HG03460 (cell line): Measurements from ENCODE around the gene CTU1.

Experiments
- ATAC-seq: cut with Tn5 transposase; IDR thresholded peaks from one replicate; pipeline ENCODE4 v1.9.1; 2021; ENCODE audit not compliant: unreplicated experiment

The CTU1 gene

DNA sequence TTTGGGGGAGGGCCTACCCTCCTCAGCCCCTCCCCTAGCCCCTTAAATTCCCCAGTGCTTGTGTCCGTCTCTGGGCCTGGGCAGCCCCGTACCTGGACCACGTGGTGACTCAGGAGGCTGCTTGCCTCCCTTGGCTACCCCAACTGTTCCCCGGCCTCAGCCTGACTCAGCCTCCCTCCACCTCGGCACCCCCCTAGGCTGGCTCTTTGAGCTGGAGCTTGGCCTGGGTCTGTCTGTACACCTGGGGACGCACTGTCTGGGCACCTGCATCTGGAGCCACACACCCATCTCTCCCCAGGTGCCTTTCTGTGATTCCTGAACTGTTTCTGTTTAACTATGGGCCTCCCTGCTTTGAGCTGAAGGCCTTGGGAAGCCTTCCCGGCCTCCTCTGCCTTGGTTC is 23.7 kb downstream of the CTU1 start:
- no peak for ATAC-seq

DNA sequence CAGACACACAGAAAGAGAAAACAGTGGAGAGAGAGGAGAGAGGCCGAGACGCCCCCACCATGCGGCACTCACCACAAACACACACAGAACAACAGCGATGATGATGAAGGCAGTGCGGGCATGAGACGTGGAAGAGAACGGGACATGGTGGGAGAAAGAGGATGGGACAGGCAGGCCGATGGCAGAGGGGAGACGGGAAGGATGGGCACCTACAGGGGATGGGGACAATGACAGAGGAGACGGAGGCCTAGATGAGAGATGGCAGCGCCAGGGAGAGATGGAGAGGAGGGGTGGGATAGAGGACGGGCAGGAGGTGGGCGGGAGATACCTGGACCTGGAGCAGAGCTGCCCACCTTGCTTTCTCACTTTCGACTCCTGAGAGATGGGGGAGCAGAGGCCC is 24.4 kb downstream of the CTU1 start:
- no peak for ATAC-seq

DNA sequence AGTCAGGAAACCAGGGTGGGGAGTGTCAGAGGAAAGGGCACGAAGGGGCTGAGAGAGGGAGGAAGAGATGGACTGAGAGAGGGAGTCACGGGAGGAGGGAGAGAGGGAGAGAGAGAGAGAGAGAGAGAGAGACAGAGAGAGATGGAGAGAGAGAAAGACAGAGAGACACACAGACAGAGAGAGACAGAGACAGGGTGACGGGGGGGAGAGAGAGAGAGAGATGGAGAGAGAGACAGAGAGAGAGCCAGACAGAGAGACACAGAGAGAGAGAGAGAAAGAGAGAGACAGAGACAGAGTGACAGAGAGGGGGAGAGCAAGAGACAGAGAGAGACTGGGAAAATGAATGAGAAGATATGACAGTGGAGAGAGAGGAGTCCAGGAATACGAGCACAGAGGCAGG is 25.0 kb downstream of the CTU1 start:
- no peak for ATAC-seq

DNA sequence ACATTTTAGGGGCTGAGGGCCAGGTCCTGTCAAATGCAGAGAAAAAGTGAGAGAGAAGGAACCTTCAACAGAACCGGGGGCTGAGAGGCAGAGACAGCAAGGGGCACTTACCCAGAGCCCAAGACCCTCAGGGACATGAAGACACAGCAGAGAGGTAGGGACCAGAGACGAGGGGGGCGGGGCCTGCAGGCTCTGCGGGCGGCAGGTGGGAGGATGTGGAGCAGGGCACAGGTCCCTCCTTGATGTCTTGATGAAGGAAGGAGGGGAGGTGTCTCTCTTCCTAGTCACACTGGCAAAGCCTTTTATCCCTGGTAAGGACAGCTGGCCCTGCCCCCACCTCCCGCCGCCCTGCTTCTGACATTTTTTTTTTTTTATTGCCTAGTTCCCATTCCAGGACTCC is 25.6 kb downstream of the CTU1 start, which contains the start of gene KLK14:
KLK14 (minus strand) TSS at position 277 of the 400 bp plus-strand sequence; CDS start at position 4, 273 bp downstream.
- no peak for ATAC-seq

DNA sequence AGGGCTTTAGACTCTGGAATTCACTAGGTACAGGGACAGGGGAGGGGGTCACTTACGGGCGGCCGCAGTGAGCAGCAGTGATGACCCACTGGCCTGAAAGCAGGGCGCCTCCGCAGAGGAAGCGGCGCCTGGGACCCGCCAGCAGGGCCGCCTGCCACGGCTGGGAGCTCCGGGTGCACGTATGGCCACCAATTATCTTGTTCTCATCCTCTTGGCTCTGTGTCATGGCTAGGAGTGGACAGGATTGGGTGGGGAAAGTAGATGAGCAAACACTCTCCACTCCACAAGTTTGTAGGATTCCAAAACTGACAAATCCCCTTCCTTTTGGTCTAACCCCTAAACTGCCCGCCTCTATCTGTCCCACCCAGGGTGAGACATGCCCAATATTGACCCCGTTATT is 26.7 kb downstream of the CTU1 start:
- no peak for ATAC-seq

DNA sequence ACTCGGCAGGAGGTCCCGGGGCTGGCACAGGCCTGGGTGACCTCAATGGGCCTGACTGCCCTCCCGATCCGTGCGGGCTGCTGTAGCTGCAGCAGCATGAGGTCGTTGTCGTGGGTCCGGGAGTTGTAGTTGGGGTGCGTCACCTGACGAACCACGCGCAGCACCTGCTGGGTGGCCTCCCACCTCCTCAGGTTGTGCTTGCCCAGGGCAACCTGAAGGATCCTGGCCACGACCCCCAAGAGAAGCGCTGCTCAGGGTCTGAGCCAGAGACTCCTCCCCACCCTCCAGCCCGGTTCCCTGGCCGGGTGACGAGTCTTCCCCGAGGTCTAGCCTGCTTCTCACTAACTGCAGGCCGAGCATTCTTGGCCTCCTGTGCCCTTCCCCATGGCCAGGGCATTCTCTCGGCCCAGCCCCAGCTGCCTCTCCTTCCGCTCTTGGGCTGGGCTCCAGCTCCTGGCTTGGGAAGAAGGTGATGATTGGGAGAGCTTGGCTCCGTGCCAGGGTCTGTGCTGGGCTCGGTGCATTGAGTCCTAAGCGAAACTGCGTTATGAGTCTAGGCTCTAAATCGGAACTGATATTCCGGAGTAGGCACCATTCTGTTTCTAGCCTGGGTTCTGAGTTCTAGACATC is 28.6 kb downstream of the CTU1 start:
- no peak for ATAC-seq

DNA sequence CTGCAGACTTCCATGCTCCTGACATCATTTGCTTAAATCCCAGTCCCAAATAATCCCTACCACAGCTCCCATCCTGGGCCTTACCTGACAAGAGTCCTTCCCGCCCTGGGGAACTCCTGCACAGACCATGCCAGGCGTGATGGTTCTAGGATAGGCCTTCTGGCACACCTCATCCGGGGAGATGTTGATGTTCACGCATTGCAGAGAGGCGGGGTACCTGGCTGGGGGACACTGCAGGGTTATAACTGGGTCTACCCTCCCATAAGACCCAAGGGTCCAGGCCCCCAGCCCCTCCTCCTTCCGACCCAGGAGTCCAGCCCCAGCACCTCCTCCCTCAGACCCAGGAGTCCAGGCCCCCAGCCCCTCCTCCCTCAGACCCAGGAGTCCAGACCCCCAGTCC is 29.5 kb downstream of the CTU1 start:
- no peak for ATAC-seq

DNA sequence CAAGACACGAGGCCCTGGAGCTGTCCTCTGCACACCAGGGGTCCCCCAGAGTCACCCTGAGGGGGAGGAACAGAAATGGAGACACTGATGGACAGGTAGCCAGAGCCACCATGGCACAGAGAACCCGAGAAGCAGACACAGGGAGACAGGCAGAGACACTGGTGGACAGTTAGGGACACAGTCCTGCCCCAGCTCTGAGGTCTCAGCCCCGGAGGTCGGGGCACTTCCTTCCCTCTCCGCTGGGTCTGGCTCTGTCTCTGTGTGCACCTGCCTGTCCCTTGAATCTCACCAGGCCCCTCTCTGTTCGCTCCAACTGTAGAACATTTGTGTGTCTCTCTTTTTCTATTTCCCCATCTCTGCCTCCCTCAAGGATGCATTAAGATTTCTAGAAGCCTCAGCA is 30.1 kb downstream of the CTU1 start:
- no peak for ATAC-seq

DNA sequence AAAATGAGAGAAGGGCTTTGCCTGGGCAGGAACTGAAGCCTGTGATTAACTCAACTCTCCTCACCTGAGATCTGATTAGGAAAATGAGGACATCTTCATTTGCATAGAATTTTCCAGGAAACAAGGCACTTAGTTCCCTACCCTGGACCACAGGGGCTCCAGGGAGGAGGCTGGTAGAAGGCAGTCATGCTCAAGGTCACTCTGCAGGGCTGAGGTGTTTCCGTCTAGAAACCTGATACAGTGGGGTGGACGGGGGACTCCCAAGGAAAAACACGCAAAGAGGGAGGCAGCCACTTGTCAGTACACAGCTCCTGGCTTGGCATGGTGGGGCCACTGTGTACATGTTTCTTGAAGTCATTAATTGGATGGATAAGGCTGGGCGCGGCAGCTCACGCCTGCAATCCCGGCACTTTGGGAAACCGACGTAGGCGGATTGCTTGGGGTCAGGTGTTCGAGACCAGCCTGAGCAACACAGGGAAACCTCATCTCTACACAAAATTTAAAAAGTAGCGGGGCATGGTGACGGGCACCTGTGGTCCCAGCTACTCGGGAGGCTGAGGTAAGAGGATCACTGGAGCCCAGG is 31.5 kb downstream of the CTU1 start:
- ATAC-seq: no peak

DNA sequence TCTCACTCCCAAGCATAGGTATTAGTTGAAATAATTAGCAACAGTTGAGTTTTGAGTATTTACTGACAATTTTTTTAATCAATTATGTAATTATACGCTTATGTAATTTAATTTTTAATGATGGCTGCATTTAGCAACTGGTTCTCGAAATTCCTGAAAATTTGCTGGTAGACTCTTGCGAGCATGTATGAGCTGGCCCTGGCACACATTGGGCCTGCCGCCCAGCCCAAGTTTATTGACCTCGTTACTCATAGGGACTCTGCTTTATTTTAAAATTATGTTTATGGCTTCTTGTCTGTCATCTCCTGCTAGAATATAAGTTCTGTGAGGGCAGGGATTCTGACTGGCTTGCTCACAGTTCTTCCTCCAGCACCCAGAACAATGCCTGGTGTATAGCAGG is 32.2 kb downstream of the CTU1 start:
- no peak for ATAC-seq

DNA sequence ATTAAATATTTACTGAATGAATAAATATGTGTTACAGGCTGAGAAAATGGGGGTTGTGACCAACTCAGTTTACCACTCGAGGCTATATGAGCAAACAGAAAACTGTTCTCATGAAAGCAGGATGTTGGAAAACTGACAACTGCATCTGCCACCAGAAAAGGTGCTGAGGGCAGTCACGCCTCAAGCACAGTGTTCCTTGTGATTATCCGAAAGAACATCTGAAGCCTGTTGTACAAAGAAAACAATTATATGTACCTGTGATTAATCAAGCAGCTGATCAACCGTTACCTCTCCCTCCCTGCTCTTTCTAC is 37.2 kb downstream of the CTU1 start:
- no peak for ATAC-seq

DNA sequence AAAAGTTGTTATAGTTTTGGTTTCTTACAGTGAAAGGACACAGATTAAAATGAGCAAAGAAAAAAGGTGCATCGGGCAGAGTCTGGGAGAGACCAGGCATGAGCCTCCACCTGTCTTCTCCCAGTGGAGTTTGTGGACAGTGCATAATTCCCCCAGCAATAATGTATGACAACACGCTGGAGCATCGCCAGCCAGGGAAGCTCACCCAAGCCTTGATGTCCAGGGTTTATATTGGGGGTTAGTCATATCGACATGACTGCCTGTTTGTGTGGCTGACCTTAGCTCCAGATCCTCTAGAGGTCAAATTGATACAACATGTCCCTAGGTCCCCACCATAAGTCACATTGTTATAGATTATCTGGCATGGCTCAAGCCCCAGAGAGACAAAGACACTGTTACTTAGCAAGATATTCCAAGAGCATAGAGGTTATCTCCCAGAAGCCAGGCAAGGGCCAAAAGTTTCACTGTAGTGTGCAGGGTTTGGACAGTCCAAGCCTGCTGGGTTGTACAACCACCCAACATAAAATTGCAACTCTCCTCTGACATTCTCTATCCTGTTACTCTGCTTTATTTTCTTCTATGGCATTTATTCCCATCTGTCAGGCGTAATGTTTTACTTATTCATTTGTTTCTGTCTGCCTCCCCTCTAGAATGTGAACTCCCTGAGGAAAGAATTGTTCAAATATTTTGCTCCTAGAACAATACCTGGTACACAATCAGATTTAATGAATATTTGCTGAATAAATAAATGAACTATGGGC is 37.7 kb downstream of the CTU1 start:
- no peak for ATAC-seq

DNA sequence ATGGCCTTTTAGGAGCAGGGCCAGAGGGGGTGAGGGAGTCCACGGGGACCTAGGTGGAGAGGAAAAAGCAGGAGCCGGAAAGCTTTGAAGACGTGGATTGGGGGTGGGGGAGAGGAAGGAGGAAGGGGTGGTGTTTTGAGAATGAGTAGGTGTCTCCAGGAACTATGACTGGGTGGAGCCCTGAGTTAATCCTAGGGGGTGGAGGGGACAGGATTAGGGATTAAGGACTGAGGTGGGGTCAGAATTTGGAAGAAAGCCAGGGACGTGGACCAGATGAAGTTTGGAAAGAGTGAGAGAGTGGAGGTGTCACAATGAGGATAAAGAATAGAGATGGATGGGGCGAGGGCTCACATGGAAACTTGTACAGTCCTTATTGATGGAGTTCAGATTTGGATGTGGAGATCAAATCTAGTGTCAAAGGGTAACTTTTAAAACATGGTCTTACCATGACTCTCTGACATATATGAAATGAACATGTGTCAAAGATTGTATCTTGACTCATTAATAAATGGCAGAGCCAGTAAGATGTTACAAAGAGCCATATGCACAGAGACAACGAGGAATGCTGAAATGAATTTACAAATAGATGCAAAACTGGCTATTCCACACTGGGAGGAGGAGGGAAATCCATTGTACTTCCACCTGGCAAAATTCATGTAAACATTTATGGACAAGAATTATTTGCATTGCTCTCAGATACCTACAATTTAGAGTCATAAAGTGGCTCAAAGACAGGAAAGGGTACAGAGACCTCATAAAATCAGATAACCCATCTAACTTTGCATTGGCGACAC is 41.6 kb downstream of the CTU1 start:
- no peak for ATAC-seq

DNA sequence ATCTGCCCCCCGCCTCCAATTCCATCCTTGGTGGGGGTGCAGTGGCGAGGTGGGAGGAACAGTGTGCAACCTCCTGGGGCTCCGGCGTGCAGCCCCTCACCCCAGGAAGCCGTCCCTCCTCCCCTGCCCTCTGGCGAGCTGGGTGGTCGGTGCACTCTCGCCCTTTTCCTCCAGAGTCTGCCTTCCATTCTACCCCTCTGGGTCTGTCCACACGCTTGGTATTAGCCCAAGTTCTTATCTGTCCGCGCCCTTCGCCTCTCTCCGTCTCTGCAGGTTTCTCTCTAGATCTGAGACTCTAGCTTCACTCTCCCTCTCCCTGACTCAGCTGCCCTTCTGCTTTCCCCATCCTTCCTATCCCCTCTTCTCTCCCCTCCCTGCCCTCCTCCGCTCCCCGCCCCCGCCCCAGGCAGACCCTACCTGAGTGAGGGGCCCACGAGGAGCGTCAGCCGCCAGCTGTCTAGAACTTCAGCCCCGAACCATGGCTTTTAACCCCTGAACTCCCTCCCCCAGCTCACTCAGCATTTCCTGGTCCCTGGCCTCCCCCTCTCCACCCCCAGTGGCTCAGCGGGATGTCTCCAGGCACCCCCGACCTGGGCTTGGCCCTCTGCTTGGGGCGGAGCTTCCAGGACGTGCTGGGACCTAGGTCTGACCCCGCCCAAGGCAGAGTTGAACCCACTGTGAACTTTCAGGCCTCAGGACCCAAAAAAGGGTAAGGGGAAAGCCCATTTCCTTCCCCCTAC is 42.8 kb downstream of the CTU1 start:
- no peak for ATAC-seq

DNA sequence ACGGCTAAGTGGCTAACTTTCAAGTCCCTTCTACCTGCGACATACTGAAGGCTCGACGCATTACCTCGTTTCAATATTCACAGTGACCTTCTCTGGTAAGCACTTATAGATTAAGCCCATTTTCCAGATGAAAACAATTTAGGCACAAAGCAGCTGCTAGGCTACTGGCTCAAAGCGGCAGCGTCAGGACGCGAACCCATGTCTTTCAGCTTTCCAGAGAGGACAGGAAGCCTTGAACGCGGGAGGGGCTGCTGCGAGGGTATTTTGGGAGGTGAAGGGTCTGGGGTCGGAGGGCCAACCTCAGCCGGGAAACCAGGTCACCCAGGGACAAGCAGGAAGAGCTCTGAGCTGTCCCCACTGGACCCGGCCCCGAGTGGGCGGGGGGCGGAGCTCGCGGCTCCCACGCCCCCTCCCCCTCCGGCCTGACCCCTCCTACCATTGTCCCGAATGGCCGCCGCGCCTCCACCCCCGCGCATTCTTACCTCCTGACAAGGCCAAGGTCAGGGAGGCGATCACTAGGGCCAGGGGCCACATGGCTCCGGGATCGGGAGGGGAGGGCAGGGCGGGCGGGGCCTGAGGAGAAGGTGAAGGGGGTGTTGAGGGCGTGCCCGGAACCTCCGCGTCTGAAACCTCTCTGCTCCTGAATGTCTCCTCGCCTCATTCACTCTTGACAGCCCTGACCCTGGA is 43.5 kb downstream of the CTU1 start, which contains the start of gene KLK13:
KLK13 (minus strand) TSS at position 559 of the 687 bp plus-strand sequence; CDS start at position 534, 25 bp downstream.
- no peak for ATAC-seq

DNA sequence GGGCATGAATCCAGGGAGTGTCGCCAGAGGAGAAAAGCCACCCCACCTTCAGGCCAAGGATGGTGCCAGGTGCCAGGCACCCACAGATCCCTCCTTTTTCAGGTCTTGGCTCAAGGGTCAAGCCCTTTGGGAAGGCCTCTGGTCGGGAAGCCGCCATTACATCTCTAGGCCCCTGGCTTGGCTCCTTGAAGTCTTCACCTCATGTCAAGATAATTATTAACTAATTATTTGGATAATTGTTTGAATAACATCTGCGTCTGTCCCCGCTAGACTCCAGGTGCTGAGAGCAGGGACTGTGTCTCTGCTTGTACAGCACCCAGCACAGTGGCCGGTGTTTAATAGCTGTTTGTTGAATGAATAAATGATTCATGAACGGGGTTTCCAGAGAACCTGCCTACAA is 44.5 kb downstream of the CTU1 start:
- no peak for ATAC-seq

DNA sequence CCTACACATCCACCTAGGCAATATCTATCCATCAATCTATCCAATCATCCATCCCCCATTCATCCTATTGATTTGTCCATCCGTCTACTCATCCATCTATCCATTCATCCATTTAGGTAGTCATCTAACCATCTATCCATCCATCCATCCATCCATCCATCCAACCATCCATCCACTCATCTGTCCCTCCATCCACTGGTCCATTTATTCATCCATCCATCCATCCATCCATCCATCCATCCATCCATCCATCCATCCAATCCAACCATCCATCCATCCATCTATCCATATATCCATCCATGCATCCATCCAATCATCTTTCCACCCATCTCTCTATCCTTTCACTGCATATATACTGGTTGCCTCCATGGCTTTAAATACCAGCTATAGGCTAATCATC is 47.2 kb downstream of the CTU1 start:
- ATAC-seq: no peak

DNA sequence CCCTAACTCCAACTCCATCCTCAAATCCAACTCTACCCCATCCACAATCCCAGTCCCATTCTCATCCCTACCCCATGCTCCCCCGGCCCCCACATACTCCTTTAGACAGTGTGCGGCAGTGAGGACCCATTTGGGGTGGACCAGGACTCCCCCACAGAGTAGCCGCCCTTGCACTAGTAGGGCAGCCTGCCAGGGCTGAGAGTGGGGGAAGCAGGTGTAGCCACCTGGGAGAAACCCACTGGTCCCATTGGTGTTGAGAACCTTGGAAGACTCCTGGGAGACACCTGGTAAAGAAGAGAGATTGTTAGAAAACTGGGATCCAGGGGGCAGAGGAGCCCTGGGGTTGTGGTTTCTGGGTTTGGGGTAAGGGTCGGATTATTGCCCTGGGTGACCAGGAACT is 47.9 kb downstream of the CTU1 start:
- no peak for ATAC-seq

DNA sequence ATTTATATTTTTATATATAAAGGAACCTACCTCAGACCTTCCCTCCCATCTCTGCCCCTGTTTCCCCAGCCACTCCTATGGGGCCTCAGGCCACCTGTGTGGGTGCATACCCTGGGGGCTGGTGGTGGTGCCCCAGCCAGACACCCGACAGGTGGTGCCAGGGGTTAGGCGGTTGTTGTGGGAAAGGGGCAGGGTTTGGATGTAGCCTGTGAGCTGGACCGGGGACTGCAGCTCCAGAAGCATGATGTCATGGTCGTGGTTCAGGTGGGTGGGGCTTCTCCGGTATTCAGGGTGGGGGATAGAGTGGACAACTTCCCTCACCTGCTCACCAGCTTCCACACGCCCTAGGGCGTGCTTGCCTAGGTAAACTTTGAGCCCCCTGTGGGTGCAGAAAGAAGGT is 48.5 kb downstream of the CTU1 start:
- ATAC-seq: no peak

DNA sequence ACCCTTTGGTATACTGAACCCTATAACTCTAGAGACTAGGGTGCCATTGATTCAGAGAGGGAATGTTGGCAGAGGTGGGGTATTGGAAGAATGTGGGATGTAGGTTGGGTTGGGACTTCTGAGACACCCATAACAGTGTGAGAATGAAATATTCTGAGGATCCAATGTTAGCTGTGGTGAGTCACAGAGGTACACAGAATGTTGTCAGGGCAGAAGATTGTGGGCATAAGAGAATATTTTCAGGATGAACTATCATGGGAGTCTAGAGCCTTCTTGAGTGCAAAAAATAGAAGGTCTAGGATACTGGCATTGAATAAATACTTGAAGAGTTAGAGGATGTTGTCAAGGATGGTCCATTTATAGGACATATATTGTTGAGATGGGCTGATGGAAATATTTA is 52.3 kb downstream of the CTU1 start:
- no peak for ATAC-seq
